Anterior cingulate cortex (tissue), 58 donors: ENCODE results near the gene KBTBD6.
A peak's percentile ranks its signal among the peaks of the same experiment; 100 is the strongest.
"Not testable (repeated sequence)": the region's sequence is repeated elsewhere in the genome, so short reads cannot be mapped to it uniquely, and the experiment has no call there.

Experiments
- DNase-seq, 58 donors: peaks; one replicate each; lab custom pipeline; 2025; lab: John Stamatoyannopoulos, UW

KBTBD6 gene, protein sequence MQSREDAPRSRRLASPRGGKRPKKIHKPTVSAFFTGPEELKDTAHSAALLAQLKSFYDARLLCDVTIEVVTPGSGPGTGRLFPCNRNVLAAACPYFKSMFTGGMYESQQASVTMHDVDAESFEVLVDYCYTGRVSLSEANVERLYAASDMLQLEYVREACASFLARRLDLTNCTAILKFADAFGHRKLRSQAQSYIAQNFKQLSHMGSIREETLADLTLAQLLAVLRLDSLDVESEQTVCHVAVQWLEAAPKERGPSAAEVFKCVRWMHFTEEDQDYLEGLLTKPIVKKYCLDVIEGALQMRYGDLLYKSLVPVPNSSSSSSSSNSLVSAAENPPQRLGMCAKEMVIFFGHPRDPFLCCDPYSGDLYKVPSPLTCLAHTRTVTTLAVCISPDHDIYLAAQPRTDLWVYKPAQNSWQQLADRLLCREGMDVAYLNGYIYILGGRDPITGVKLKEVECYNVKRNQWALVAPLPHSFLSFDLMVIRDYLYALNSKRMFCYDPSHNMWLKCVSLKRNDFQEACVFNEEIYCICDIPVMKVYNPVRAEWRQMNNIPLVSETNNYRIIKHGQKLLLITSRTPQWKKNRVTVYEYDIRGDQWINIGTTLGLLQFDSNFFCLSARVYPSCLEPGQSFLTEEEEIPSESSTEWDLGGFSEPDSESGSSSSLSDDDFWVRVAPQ

DNA sequence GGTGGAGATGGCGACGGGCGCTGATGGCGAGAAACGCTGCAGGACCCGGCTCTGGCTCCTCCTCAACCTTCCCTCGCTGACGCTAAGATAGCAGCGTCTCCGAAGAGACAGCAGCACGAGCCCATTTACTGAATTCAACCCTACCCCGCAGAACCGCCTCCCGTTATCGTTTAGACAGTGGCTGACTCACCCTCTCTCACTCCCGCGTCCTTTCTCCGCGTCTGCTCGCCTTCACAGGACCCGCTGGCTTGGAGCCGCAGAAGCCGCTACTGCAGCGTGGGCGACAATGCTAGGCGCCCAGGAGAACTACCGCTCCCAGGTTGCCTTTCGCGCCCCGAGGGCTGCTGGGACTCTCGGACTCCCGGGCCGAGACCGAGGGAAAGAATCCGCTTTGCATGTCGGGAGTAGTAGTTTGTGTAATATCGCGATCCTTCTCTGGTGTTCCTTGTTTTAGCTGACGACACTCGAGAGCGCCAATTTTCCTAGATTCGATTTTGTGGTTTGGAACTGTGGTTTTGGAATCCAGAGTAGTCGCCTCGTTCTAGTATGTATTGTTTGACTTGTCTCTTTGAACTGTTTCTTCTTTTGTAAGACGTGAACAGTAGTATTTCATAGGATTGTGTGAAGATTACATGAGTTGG is at the start of gene KBTBD6:
TSS of gene KBTBD6 (minus strand) at position 291 of the 641 bp plus-strand sequence. CDS start 291 bp downstream, outside the sequence.
- peak; percentile 80 to 98 (median 95) for DNase-seq

DNA sequence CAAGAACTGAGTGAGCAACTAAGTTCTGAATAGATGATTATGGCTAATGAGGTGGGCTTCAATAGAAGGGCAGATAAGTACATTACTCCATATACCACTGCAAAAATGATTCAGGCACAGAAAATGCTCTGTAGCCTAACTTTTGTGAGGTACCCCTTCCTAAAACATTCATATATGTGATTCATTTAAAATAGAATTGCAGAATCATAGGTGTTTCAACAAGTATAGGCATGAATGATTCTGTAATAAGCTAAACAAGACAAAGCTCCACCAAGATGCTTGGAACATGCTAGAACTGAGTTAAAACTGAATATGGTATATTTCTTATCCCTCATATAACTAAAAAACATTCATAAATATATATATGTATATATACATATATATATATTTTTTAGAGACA is 49.6 kb upstream of the KBTBD6 start:
- no peak for DNase-seq

DNA sequence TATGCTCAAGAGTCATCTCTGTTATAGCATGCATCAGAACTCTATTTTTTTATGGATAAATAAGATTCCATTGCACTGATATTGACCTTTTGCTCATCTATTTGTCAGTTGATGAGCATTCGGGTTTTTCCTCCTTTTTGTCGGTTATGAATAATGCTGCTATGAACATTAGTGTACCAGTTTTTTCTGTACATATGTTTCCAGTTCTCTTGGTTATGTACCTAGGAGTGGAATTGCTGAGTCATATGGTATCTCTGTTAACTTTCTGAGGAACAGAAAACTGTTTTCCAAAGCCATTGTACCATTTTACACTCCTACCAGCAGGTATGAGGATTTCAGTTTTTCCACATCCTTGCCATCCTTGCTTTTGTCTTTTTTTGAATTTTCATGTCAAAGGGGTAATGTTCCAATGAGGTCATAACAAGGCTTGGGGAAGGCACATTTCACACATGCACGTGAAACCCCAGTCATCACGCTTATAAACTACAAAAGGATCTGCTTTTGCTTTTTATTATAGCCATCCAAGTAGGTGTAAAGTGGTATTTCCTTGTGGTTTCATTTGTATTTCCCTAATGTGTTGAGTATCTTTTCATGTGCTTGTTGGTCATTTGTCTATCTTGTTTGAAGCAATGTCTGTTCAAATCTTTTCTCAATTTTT is 47.1 kb upstream of the KBTBD6 start:
- DNase-seq: no peak

DNA sequence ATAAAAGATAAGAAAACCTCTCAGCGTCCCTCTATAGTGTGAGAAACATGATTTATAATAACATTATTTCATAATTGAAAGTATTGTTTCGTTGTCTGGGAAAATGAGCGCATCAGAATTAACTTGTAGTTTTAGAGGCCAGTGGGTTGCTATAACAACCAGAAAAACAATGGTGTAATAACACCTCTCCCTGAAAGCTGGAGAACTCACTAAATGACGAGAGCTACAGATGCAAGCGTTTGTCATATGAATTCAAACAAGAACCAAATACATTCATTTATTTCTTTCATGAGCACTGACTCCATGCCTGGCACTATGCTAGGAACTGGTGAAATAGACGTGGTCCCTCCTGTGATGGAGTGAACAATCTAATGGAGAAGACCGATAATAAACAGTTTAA is 45.4 kb upstream of the KBTBD6 start:
- DNase-seq: no peak

DNA sequence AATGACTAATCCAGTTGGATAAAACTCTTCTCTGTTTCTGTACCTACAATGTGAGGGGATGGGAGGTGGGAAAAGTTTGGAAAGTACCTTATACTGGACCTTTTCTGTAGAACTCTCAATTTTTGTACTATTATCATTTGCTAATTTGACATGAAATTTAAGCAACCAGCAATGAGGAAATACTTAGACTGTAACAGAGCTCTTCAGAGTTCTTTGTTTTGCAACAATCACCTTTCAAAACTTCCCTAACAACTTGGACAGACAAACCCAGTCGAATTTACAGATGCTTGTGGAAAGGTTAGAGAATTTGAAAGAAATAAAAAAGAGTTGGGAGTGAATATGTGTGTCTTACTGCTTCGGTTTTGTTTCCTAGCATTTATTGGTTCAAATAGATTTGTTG is 45.0 kb upstream of the KBTBD6 start:
- no peak for DNase-seq

DNA sequence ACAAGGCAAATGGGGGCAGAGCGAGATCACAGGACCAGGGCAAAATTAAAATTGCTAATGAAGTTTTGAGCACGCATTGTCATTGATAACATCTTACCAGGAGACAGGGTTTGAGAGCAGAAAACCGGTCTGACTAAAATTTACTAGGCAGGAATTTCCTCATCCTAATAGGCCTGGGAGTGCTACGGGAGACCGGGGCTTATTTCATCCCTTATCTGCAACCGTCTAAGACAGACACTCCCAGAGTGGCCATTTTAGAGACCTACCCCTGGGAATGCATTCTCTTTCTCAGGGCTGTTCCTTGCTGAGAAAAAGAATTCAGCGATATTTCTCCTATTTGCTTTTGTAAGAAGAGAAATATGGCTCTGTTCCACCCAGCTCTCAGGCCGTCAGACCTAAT is 43.0 kb upstream of the KBTBD6 start:
- not testable (repeated sequence) for DNase-seq

DNA sequence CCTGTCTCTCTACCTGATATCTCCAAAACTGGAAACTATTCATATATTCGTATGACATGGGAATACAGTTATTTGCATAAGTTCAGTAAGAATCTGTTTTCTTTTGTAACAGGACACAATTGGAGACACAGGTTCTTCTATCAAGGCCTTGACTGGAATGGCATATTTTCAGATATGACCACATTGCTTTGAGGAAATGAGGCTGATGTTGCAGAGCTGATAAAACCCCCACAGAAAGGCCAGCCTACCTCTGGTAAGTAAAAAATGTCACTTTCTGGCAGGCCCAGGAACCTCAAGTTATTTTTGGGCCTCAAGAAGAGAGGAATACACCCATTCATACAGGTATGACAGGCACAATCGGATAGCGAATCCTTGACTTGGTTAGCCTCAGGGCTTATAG is 29.5 kb upstream of the KBTBD6 start:
- DNase-seq: no peak

DNA sequence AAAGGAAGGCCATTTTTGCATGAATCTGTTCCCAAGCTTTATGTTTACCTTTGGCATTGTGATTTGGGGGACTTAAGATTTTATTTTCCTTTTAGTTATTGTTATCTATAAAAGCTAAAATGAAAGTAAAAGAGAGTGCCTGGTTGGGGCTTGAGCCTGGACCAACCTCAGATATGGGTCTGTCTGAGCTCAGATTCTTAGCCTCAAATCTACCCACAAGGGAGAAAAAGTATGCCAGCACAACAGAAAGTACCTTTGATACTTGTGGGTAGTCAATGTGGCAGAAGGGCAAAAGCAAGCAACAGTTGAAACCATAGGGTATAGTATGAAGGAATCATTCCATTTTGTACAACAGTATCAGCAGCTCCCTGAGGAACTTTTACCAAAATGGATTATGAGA is 26.6 kb upstream of the KBTBD6 start:
- no peak for DNase-seq

DNA sequence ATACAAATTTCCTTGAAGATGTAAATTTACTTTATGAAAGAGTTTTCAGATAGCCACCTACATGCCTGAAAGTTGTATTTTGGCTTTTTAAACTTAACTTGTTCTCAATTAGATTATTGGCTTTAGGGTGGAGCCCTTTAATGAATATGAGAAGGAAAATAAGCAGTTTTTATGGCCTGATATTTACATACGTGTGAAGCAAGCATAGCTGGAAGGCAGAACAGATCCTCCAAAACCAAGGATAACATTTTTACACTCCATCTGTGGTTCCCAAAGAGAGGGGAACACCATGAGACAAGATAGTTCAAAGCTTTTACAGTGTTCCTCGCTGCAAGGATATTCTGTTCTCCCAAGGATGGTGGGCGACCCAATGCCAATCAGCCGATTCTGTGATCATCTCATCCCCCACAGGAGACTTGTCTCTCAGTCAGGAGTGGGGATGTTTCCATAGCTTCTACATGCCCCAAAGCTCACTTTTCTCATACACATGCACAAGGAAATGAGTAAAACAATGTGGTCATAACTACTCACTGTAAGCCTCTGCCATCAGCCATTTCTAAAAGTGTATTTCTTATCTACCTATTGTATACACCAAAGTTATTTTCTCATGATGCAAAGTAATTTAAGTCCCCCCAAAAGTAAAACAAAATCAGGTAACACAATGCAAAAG is 24.6 kb upstream of the KBTBD6 start:
- no peak for DNase-seq

DNA sequence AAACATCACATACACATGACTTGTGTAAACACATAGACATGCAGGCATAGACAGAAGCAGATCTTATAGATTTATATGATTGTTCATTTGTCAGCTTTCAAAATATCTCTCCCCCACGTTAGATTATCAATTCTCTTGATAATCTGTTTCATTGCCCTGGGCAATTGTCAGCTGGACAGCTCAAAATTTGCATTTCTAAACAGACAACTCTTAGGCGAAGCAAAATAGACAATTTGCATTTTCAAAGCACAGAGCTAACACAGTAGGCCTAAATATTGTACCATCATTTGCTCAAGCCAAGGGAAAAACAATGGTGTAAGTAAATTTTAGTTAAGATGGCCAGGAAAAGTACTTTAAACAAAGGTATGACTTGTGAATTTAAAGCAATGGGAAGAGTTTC is 24.0 kb upstream of the KBTBD6 start:
- no peak for DNase-seq

DNA sequence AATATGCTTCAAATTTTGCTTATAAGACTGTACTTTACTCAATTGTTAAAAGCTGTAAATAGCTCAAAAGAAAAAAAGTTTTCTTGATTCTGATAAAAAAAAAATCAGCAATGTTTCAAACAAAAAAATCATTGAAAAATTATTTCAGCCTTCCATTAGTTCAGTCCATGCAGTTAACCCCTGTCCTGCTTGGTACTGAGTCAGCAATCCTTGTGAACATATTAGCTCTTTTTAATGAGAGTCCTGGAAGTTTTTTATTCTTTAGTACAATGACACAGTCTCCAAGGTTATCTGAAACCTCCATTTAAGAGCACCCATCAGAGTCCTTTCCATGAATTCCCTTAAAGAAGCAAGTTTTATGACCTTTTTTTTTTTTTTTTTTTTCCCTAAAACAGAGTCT is 21.4 kb upstream of the KBTBD6 start:
- DNase-seq: no peak

DNA sequence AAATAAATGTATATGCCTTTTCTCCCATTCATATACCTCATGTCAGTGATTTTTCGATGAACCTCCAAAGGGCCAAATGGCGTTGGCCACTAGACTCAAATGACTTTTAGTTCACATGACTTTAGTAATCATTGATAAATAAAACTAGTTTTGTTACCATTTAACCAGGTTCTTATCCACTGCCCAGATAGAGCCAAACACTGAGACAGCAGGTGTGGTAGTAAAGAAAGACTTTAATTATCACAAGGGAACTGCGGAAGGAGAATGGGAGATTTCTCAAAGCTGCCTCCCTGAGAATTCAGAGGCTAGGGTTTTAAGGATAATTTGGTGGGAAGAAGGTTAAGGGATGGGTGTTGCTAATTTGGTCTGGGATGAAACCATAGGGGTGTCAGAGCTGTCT is 19.4 kb upstream of the KBTBD6 start:
- no peak for DNase-seq

DNA sequence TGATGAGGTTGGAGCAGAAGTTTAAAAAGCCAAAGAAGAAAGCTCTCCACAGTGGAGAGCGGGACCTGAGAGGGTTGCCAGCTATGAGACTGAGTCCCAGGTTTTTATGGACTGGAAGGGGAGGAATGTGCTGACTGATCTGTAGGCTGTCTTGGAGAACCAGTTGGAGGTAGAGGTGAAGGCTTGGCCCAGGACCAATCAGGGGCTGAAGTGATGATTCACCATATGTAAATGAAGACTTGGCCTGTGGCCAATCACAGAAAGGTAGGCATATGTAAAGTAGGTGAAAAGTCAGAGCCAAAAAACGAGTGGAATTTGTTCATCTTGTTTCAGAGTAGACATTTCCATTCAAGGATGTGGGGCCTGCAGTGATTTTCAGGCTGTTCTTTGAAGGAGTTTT is 17.5 kb upstream of the KBTBD6 start:
- DNase-seq: peak in 1 of 58 donors; percentile 1

DNA sequence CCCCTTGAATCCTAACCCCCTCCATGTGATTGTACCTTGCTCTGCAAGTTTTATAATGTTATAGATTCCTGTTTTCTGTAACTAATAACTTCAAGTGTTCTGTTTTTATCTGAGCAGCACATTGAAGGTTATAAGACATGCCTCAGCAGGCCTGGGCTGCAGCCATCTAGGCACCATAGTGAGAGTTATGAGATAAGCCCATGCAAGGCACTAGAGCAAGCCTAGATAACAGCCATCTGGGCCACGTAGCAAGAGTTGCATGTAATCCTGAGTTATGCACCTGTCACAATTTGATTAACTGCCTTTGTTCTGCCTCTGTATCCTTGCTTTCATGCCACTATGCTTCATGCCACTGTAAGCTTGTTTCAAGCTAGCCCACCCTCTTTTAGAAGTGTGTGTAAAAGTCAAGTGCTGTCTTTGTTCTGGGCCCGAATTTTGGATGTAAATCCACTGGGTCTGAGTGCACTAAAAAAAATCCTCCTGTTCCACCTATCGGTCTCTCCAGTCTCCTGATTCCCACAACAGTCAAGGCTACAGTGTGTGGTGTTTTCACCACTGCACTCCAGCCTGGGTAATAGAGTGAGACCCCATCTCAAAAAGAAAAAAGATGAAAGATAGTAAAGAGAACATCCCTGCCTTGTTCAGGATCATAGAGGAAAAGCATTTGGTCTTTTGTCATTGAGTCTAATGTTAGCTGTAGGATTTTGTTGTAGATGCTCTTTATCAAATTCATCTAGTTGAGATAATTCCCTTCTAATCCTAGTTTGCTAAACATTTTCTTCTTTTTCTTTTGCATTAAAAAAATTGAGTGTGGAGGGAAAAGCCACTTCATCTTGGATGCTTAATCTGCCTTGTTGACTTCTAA is 16.0 kb upstream of the KBTBD6 start:
- DNase-seq: no peak

DNA sequence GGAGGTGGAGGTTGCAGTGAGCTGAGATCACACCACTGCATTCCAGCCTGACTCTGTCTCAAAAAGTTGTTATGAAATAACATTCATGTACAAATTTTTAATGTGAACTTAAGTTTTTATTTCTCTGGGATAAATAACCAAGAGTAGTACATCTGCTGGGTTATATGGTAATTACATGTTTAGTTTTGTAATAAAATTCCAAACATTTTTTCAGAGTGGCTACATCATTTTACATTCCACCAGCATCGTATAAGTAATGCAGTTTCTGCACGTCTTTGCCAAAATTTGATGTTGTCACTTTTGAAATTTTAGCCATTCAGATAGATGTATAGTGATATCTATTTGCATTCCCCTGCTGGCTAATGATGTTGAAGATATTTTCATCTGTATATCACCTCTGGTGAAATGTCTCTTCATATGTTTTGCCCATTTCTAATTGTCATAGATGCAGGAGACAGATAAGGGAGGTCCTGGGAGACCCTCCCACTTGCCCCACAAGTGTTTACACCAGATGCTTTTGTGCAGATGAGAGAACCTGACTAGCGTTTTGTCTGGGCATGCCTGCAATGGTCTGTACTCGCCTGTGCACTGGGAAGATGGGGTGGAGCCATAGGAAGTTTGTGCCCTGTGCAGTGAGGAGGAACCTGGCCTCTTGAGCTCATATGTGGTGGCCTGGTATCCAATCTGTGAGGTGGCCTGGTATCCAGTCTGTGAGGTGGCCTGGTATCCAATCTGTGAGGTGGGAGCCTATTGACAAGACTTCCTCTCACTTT is 12.7 kb upstream of the KBTBD6 start:
- DNase-seq: no peak

DNA sequence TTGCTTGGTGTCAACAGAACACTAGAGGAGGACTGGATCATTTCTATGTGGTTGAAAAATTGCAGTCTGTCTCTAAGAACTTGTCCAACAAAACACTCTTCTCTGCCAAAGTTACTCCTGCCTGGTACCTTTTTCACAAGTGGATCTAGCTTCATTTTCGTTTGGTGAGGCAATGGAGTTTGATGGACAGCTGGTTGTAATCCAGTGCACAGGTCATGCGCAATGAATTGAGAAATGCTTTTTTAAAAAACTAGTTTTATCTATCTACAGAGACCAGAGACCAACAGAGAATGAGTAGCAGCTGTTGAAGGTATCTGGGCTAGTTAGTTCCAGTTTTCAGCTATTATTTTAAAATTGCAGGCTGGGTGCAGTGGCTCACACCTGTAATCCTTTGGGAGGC is 12.0 kb upstream of the KBTBD6 start:
- DNase-seq: no peak

DNA sequence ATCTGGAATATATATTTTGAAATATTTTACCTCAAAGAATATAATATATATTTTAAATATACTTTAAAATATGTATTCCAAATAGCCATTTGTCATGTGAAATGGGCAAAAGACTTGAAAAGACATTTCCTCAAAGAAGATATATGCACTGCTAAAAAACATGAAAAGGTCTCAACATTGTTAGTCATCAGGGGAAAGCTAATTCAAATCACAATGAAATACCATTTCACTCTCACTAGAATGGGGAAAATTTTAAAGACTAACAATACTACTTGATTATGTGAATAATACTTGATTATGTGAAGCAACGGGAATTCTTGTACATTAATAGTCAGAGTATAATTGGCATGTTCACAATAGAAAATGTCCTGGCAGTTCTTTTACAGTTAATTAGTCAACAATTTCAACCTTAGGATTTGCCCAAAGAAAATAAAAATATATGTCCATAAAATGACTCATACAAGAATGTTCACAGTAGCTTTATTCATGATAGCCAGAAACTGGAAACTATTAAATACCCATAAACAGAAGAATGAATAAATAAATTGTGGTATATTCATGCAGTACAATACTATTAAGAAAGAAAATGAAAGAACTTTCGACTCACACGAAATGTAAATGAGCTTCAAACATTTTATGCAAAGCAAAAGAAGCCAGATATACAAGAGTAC is 6.8 kb upstream of the KBTBD6 start:
- no peak for DNase-seq

DNA sequence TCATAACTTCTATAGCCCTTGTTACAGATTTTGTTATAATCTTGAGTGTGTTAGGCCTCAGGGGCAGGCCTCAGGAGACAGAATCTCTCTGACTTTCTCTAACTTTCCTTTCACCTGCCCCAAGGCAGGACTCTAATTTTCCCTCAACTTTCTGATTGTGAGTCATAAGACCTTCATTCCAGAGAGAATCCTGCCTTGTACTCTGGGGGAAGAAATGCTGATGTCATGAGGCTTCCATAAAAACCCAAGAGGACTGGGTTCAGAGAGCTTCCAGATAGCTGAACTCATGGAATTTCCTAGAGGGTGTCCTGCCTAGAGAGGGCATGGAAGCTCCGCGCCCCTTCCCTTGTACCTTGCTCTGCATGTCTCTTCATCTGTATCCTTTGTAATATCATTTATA is 5.3 kb upstream of the KBTBD6 start:
- no peak for DNase-seq
